Prostate gland (tissue), 2 donors: ENCODE data around the gene KATNIP.

Experiments used
- POLR2A ChIP-seq: fragments of 450-650 bp; IDR thresholded peaks from one replicate; pipeline ENCODE4 v1.6.1; 2016; ENCODE audit warnings: antibody characterized with exemption, mild to moderate bottlenecking
- POLR2AphosphoS5 ChIP-seq: sonication (generic); formaldehyde crosslinking; IDR thresholded peaks from one replicate; pipeline ENCODE4 v1.6.1; 2017; ENCODE audit warnings: antibody characterized with exemption
- TF ChIP-seq, protein P1 (sequence below), 4 experiments: fragments of 200-600 bp in 2 of 4; fragments of 450-650 bp in 2 of 4; sonication (generic) in 2 of 4; IDR thresholded peaks; 1 replicate in 3 of 4; 2 replicates in 1 of 4; pipeline ENCODE4 v1.5.1; 2016 to 2019; ENCODE audit warnings: antibody characterized with exemption in 4 of 4, mild to moderate bottlenecking in 2 of 4, moderate library complexity in 2 of 4

DNA sequence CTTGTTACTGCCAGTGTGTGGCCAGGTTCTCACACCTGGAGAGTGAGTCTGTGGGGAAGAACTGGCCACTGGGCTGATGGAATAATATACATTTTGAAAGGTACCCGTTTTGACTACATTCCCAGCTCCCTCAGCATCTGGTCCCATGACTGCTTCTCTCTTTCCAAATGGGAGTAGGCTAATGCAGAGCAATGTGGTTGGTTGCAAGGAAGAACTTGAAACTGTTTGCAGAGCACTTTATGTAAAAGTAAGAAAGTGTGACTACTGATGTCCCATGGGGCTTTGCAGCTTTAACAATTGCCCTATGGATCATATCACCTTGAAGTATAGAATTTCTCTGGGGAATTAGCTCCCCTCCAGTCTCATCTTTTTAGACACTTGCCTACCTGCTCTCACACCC, 9.0 kb downstream of the KATNIP start:
- TF ChIP-seq POLR2A = no peak
- TF ChIP-seq, protein P1, sequence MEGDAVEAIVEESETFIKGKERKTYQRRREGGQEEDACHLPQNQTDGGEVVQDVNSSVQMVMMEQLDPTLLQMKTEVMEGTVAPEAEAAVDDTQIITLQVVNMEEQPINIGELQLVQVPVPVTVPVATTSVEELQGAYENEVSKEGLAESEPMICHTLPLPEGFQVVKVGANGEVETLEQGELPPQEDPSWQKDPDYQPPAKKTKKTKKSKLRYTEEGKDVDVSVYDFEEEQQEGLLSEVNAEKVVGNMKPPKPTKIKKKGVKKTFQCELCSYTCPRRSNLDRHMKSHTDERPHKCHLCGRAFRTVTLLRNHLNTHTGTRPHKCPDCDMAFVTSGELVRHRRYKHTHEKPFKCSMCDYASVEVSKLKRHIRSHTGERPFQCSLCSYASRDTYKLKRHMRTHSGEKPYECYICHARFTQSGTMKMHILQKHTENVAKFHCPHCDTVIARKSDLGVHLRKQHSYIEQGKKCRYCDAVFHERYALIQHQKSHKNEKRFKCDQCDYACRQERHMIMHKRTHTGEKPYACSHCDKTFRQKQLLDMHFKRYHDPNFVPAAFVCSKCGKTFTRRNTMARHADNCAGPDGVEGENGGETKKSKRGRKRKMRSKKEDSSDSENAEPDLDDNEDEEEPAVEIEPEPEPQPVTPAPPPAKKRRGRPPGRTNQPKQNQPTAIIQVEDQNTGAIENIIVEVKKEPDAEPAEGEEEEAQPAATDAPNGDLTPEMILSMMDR (IDR thresholded peaks at IDR 0.05) = no peak
- no peak for TF ChIP-seq POLR2AphosphoS5
